Subcutaneous adipose tissue (tissue), 4 donors: ENCODE measurements around the gene EPB41L2. TPM values are rescaled to one million over a fixed set of nuclear protein-coding genes. Genes with fewer than 3 reads are reported as not detected.

Source experiments
- CTCF ChIP-seq: fragments of 450-650 bp; IDR thresholded peaks from one replicate; pipeline ENCODE4 v1.5.1; 2016; ENCODE audit warnings: low read depth, mild to moderate bottlenecking, control low read depth, antibody characterized with exemption, moderate library complexity
- total RNA-seq, 4 donors: library from RNA; depleted of rRNA; stranded (reverse); fragments of >200 nt; gene quantifications; one replicate each; pipeline ENCODE4 v1.1.0, GENCODE V29; 2016

Gene EPB41L2
- total RNA-seq, 4 donors from 2014 or later, result 124 to 189 (median 160) TPM

- no peak for TF ChIP-seq CTCF
Observed at GRCh38 chr6:130978660-130979396, 84.2 kb downstream of the EPB41L2 start.

GRCh38 chr6:130978180-130978579 is 84.9 kb downstream of the EPB41L2 start:
- no peak for TF ChIP-seq CTCF

- no peak for TF ChIP-seq CTCF
Observed at GRCh38 chr6:130975325-130975724, 87.7 kb downstream of the EPB41L2 start.

GRCh38 chr6:130973521-130974277 is 89.3 kb downstream of the EPB41L2 start:
- TF ChIP-seq CTCF, result no peak

- TF ChIP-seq CTCF, result no peak
Observed at GRCh38 chr6:130971504-130971903, 91.5 kb downstream of the EPB41L2 start.

GRCh38 chr6:130970839-130971410 is 92.1 kb downstream of the EPB41L2 start:
- no peak for TF ChIP-seq CTCF
